HG03520 (cell line): ENCODE data around the gene CHST9.
"Not testable (repeated sequence)": the region's sequence is repeated elsewhere in the genome, so short reads cannot be mapped to it uniquely, and the experiment has no call there.

Experiments used
- ATAC-seq: cut with Tn5 transposase; IDR thresholded peaks from one replicate; pipeline ENCODE4 v1.9.1; 2021; ENCODE audit warnings: mild to moderate bottlenecking, moderate library complexity; ENCODE audit not compliant: unreplicated experiment

Gene CHST9

GRCh38 chr18:26943906-26944305 lies 241.2 kb downstream of the CHST9 start:
- ATAC-seq = no peak

DNA sequence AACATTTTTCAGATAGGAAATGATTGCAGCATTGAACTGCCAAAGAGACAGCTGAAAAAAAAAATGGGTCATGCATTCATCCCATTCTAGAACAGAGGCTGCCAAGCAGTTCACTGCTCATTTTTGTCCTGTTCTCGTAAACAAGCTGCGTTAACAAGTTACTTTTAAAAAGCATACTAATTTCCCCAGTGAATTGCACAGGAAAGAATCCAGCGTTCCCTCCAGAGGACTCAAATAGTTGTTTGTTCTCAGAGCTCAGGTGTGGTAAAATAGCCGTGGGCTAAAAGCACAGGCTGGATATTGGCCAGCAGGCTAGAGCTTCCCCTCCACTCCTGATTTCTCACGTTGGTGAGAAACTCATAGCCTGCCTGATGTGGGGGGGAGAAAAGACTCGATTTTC lies 243.5 kb downstream of the CHST9 start:
- ATAC-seq = no peak

DNA sequence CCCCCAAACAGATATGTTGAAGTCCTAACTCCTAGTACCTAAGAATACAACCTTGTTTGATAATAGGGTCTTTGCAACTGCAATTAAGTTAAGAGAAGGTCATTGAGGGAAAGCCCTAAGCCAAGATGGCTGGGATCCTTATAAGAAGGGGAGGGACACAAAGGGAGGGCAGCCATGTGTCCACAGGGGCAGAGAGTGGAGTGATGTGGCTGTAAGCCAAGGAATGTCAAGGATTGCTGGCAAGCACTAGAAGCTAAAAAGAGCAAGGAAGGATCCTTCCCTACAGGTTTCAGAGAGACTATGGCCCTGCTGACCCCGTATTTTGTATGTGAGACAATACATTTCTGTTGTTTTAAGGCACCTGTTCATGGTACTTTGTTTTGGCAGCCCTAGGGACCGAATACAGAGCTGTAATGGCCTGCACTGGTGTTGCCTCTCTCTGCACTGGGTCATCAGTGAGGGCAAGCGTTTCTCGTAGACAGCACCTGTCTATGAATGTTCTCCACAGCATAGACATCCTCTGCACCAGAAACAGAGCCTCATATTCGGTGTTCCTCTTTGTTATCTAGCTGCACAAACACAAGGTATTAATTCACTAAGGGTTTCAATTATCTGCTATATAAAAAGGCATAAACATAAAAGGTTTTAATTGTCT lies 244.2 kb downstream of the CHST9 start:
- no peak for ATAC-seq

DNA sequence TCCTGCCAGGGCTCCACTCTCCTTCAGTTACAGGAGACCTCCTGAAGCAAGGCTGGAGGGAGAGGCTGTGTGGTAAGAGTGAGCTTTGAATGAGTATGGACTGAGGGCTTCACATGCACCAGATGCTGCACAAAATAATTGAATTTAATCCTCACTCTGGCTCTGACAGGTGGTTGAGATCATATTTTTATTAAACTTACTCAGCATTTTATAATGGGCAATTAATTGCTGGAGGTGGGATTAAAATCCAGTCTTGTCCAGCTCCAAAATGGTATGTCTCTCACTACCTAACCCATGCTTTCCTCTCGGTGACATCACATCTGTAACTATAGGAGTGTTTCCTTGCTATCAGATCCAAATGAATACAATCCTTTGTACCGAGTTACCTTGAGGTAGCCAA lies 253.4 kb downstream of the CHST9 start:
- ATAC-seq = no peak

DNA sequence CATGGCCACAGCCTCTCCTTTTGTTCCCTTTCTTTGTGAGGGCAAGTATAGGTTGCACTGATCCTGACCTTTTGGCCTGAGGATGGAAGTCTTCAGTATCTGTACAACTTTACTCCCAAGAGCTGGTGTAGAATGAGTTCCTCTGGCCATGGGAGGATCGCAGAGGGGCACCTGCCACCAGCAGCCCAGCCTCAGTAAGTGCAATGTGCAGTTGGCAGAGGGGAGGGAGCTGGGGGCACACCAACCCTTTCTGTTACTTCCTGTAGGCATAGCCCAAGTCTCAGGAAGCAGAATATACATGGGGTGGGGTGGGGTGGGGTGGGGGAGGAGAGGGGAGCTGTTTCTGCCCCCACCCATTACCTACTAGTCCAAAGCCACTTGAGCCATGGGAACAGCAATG lies 254.5 kb downstream of the CHST9 start:
- no peak for ATAC-seq

- ATAC-seq = no peak
Observed at GRCh38 chr18:26928670-26929313, 256.3 kb downstream of the CHST9 start.

GRCh38 chr18:26927822-26928221 lies 257.3 kb downstream of the CHST9 start:
- ATAC-seq = not testable (repeated sequence)

DNA sequence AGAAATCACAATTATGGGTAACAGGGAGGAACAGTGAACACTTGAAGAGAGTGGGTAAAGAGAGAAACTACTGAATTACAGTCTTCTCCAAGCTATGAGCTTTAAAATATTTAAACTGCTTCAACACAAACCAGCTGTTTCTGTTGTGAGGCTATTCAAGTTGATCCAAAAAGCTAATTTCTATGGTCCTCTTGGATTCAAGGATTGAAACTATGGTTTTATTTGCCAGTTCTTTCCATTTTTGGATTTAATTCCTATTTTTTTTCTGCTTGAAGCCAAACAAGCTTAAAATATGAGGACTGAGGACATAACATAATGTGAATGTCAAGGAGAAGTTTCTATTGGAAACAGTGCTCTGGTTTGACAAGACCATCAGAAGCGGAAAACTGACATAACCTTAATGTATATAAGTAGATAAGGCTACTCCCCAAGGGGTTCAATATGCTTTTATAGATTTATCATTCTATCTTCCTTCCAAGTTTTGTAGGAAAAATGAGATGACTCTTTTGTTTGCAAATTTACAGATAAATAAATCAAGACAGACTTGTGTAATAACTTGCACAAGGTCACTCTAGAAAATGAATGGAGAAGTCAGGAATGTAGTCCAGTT lies 258.9 kb downstream of the CHST9 start:
- no peak for ATAC-seq

DNA sequence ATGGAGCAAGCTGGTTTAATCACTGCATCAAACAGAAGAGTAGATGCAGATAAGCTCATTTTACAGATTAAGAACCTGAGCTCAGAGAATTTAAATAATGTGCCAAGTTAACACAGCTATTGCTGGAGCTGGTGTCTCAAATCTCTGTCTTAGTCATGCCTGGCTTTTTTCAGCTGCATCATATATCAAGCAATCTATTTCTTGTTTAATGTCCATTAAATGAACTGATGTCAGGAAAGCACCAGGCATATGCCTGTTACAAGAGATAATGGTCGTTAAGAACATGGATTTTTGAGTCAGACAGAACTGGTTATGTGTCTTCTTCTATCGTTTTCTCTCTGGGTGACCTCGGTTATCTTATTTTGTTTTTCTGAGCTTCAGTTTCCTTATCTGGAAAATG lies 259.8 kb downstream of the CHST9 start:
- ATAC-seq = no peak

DNA sequence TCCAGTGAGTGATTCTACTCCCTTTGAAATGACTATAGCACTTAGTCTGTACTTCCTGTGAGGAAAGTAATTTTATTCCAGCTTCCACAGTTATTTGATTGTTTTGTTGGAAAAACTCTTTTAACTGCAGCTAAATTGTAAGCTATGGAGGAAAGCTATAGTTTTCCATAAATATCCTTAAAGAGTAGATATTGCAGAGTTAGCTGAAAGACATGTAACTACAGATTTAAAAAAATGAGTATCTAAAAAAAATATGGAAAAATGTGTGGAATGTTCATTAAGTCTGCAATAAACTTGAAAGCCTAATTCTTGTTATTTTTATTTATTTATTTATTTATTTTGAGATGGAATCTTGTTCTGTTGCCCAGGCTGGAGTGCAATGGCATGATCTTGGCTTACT lies 262.8 kb downstream of the CHST9 start:
- ATAC-seq = no peak

DNA sequence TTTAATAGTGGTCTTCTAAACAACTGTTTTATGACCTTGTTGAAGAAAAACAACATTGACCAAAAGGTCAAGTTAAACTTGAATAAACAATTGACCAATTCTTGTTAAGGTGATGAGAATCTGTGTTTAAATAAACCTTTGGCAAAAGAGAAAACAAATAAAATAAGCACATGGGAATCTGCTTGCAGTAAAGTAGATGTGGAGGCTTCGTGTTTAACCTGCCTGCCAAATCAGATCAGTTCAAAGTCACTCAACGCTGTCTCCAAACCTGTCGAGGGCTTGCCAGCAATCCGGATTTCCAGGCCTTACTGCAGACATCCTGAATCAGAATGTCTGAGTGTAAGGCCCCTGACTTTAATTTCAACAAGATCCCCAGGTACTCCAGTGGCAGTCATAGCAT lies 264.5 kb downstream of the CHST9 start:
- ATAC-seq = no peak

- no peak for ATAC-seq
Observed at GRCh38 chr18:26919627-26920026, 265.5 kb downstream of the CHST9 start.

DNA sequence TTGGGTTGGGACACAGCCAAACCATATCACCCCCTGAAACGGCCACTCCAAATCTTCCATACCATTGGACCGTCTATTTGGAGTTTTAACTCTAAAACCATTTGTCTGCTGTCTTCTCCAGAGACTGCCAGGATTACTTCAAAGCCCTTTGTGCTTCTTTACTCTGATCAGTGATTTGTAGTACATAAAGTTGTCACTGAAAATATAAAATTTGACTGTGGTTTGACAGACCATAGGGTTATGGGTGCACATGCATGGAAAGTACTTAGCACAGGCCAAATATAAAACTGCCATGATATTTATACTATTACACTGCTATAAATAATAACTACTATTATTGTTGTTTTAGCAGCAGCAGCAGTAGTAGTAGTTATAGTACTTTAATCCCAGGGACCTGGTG lies 265.9 kb downstream of the CHST9 start:
- no peak for ATAC-seq

- ATAC-seq = no peak
Observed at GRCh38 chr18:26911840-26912239, 273.3 kb downstream of the CHST9 start.

GRCh38 chr18:26909599-26910290 lies 275.4 kb downstream of the CHST9 start:
- ATAC-seq = no peak

- ATAC-seq = no peak
Observed at GRCh38 chr18:26908906-26909305, 276.2 kb downstream of the CHST9 start.

DNA sequence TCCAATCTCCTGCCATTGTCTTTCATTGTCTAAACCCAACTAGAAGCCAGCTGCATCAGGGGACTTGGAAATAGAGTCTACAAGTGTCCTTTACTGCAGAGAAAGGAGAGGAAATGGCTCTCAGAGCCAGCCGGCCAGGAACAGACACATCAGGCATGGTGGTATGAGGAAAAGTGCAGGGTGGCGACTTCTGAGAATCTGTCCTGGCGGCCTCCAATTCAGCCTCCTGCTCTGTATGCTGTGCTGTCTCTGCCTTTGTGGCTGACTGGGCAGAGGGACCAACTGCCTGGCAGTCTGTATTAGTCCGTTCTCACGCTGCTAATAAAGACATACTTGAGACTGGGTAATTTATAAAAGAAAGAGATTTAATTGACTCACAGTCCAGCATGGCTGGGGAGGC lies 282.8 kb downstream of the CHST9 start:
- ATAC-seq = no peak

GRCh38 chr18:26901020-26901419 lies 284.1 kb downstream of the CHST9 start:
- ATAC-seq = no peak

GRCh38 chr18:26894426-26894825 lies 290.7 kb downstream of the CHST9 start:
- no peak for ATAC-seq

DNA sequence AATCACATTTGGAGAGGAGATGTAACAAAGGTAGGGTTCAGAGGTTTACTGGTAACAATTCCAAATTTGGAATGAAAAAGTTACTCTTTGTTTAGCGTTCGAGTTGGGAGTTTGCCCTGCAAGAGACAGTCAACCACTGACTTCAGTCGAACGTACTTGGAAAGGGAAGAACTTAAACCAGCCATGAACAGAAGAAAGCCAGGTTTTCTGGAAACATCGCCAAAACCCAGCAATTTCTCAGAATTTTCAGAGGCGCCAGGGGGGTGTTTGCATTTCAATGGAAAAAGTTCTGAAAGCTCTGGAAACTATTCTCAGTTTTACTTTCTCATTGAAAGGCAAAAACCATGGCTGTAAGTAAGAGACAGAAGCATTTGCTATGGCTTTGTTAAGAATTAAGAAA lies 291.1 kb downstream of the CHST9 start:
- ATAC-seq = no peak

GRCh38 chr18:26888259-26888658 lies 296.8 kb downstream of the CHST9 start:
- no peak for ATAC-seq
